ENCODE results near the gene MC1R.

MC1R gene

DNA sequence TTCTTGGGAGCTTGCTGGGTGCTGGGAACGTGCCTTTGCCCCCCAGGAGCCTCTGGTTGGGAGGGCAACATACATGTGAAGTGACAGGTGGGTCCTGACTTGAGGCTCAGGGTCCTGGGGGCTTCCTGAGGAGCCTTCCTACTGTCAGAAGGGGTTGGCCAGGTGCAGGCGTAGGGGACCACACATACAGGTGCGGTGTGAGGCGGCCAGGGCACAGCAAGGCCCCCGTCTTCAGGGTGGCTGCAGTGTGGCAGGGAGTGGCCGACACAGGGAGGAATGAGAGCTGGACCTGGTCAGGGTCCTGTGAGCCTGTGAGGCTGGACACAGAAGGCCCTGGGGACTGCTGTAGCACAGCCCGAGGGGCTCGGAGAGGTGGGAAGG is 34.6 kb upstream of the MC1R start:
- Histone ChIP-seq H3K36me3 (ENCODE audit: insufficient read depth, low read depth, low read length) (peaks cover 64% of the 10 kb centered on the region), H3K9ac (ENCODE audit: low read depth, low read length) (no peak overlapping the region), H3K27ac (ENCODE audit: low read length) (no peak overlapping the region)

DNA sequence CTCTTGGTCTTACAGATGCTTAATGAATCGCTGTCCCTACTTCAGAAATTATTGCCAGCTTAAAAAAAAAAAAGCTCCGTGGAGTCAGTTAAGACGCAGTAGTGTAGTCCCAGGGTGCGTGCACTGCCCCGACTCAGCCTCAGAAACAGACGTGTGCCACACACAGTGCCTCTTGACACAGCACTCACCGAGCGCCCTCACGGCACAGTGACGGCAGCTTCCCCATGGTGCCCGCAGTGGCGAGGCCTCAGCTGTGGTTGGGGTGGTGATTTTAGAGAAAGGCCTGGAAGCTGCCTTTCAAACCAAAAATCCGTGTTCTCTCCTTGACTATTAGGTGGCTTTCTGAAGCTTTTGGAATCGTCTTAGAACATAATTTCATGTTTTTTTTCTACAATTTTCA is 31.4 kb upstream of the MC1R start:
- no peak overlapping the region for H3K27ac ChIP-seq (ENCODE audit: low read length)
- no peak overlapping the region for H3K4me3 ChIP-seq (ENCODE audit: low read length)
- H3K9me3 ChIP-seq (ENCODE audit: insufficient read depth, low read depth, low read length): no peaks in the 10 kb centered on the region
- no peak overlapping the region for H3K9ac ChIP-seq (ENCODE audit: low read depth, low read length)
- peaks cover 75% of the 10 kb centered on the region for H3K36me3 ChIP-seq (ENCODE audit: insufficient read depth, low read depth, low read length)
- H3K27me3 ChIP-seq (ENCODE audit: insufficient read depth, low read length): no peaks in the 10 kb centered on the region
- no peaks in the 10 kb centered on the region for H3K4me1 ChIP-seq (ENCODE audit: insufficient read depth, low read length)

More for the DNA sequence above, 34.6 kb upstream of the MC1R start:
- Histone ChIP-seq H3K4me1 (ENCODE audit: insufficient read depth, low read length) (no peaks in the 10 kb centered on the region), H3K4me3 (ENCODE audit: low read length) (no peak overlapping the region), H3K27me3 (ENCODE audit: insufficient read depth, low read length) (no peaks in the 10 kb centered on the region), H3K9me3 (ENCODE audit: insufficient read depth, low read depth, low read length) (no peaks in the 10 kb centered on the region)

DNA sequence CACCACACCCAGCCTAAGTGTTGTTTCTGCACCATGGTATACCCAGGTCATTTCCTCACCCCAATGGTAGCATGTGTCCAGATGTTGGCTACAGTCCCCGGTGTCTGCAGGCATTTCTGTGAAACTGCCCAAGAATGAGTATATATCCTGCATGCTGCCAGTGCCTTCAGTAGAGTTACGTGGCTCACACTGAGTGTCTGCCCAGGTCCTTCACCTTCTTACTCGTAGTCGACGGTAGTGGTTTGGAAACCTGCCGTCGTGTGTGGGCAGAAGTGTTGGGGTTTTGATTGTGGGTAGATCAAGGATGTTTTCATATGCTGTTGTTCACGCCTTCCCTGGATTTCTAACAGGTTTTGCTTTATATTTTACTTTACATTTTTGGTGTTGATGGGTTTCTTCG is 28.5 kb upstream of the MC1R start:
- Histone ChIP-seq H3K9ac (ENCODE audit: low read depth, low read length) (no peak overlapping the region), H3K36me3 (ENCODE audit: insufficient read depth, low read depth, low read length) (peaks cover 72% of the 10 kb centered on the region), H3K27ac (ENCODE audit: low read length) (no peak overlapping the region), H3K9me3 (ENCODE audit: insufficient read depth, low read depth, low read length) (no peaks in the 10 kb centered on the region), H3K27me3 (ENCODE audit: insufficient read depth, low read length) (no peaks in the 10 kb centered on the region), H3K4me3 (ENCODE audit: low read length) (no peak overlapping the region), H3K4me1 (ENCODE audit: insufficient read depth, low read length) (no peaks in the 10 kb centered on the region)

DNA sequence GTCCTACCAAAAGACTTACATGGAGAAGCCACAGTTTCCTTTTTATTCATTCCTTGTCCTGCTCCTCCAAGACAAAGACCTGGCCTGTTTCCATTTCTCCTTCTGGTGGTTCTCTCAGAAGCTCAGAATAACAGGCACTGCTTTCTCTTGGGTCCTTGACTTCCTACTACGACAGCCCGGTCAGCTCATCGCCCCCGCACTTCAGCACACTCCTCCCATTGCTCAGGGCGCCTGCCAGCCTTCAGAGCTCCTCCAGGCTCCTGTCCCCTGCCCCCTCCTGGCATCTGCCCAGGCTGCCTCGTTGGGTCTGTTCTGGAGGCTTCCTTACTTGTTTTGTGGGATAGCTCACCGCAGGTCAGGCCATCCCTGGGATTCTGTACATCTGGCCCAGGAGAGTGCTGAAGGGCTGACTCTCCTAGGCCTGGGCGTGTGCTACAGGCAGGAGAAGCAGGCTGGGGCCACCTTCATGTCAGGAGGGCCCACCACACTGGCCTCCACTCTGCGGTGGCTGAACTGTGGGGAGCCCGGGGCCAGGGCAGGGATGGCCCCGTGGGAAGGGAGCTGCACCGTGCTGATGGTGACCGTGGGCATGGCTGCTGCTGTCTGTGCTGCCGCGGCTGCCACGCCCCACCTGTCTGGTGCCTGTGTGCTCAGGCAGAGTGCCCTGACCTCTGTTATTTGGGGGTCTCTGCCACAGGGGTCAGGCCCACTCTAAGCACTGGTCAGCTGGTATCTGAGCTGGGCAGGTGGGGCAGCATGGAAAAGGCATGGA is 27.6 kb upstream of the MC1R start:
- Histone ChIP-seq H3K27ac (ENCODE audit: low read length) (no peak overlapping the region), H3K9ac (ENCODE audit: low read depth, low read length) (no peak overlapping the region), H3K4me1 (ENCODE audit: insufficient read depth, low read length) (no peaks in the 10 kb centered on the region), H3K27me3 (ENCODE audit: insufficient read depth, low read length) (no peaks in the 10 kb centered on the region), H3K4me3 (ENCODE audit: low read length) (no peak overlapping the region), H3K36me3 (ENCODE audit: insufficient read depth, low read depth, low read length) (peaks cover 74% of the 10 kb centered on the region), H3K9me3 (ENCODE audit: insufficient read depth, low read depth, low read length) (no peaks in the 10 kb centered on the region)

DNA sequence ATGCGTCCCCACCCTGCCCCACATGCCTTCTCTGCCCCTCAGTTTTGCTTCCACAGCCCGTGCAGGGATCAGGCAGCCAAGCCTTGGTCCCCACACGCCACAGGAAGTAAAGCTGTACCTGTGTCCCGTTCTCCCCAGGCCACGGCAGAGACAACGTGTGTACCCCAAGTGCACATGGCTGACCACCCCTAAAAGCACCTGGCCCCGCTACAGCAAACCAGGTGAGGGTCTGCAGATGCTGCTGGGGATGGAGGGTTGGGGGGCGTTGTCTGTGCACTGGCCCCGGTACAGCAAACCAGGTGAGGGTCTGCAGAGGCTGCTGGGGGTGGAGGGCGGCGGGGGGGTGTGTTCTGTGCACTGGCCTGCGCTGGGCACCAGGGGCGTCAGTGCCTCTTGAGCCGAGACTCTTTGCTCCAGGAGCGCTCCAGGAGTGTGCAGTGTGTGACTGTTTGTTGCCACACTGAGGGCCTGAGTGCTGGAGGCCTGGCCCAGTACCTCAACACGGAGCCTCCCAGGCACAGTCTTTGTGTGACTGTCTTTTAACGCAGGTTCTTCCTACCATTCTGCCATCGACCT is 26.5 kb upstream of the MC1R start:
- Histone ChIP-seq H3K27ac (ENCODE audit: low read length) (no peak overlapping the region), H3K27me3 (ENCODE audit: insufficient read depth, low read length) (no peaks in the 10 kb centered on the region), H3K4me1 (ENCODE audit: insufficient read depth, low read length) (no peaks in the 10 kb centered on the region), H3K9ac (ENCODE audit: low read depth, low read length) (no peak overlapping the region), H3K4me3 (ENCODE audit: low read length) (no peak overlapping the region), H3K9me3 (ENCODE audit: insufficient read depth, low read depth, low read length) (no peaks in the 10 kb centered on the region), H3K36me3 (ENCODE audit: insufficient read depth, low read depth, low read length) (peaks cover 74% of the 10 kb centered on the region)

DNA sequence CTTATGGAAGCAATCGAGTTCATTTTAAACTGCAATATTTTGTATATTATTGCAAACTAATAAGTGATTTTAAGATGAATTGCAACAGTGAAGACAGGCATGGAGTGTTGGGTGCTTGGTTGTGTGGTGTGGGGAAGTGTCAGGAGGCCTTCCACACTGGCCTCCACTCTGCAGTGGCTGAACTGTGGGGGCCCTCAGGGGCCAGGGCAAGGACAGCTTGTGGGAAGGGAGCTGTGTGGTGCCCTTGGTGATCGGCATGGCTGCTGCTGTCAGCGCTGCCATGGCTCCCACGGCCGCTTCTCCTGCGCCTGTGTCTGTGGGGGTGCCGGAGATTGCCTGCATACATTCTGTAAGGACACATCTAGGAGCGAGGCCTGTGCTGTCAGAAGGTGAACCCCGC is 26.0 kb upstream of the MC1R start:
- Histone ChIP-seq H3K4me1 (ENCODE audit: insufficient read depth, low read length) (no peaks in the 10 kb centered on the region), H3K9ac (ENCODE audit: low read depth, low read length) (no peak overlapping the region), H3K27ac (ENCODE audit: low read length) (no peak overlapping the region), H3K4me3 (ENCODE audit: low read length) (no peak overlapping the region), H3K36me3 (ENCODE audit: insufficient read depth, low read depth, low read length) (peaks cover 74% of the 10 kb centered on the region), H3K27me3 (ENCODE audit: insufficient read depth, low read length) (no peaks in the 10 kb centered on the region), H3K9me3 (ENCODE audit: insufficient read depth, low read depth, low read length) (no peaks in the 10 kb centered on the region)

DNA sequence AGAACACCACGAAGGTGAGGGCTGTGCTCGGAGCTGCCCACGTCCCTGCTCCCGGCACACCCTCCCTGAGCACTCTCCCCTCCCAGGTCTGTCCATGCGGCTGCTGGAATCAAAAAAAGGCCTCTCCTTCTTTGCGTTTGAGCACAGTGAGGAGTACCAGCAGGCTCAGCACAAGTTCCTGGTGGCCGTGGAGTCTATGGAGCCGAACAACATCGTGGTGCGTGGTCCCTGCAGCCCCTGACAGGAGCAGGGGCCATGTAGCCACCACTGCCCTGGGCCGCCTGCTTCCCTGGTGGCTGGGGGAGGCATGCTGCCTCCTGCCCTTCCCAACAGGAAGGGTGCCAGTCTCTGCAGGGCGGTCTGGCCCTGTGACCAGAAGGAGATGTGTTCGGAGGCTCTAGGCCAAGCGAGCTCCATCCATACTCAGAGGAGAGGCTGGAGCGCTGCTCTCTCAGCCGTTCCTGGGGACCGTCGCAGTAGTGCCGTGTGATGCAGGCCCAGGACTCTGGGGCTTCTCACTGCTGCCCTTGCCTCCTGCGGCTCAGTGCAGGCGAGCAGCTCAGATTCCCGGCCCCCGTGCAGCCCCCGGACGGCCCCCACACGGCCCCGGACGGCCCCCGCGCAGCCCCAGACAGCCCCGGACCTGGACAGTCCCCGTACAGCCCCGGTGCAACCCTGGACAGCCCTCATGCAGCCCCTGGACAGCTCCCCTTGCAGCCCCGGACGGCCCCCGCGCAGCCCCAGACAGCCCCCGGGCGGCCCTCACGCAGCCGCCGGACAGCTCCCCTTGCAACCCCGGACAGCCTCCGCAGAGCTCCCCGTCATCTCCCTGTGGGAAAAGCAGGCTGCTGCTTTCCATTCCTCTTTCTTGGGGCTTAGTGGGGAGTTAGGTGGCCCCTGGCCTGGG is 24.8 kb upstream of the MC1R start:
- Histone ChIP-seq H3K27me3 (ENCODE audit: insufficient read depth, low read length) (no peaks in the 10 kb centered on the region), H3K4me3 (ENCODE audit: low read length) (no peak overlapping the region), H3K4me1 (ENCODE audit: insufficient read depth, low read length) (no peaks in the 10 kb centered on the region), H3K9me3 (ENCODE audit: insufficient read depth, low read depth, low read length) (no peaks in the 10 kb centered on the region), H3K27ac (ENCODE audit: low read length) (no peak overlapping the region), H3K36me3 (ENCODE audit: insufficient read depth, low read depth, low read length) (peaks cover 76% of the 10 kb centered on the region), H3K9ac (ENCODE audit: low read depth, low read length) (no peak overlapping the region)

DNA sequence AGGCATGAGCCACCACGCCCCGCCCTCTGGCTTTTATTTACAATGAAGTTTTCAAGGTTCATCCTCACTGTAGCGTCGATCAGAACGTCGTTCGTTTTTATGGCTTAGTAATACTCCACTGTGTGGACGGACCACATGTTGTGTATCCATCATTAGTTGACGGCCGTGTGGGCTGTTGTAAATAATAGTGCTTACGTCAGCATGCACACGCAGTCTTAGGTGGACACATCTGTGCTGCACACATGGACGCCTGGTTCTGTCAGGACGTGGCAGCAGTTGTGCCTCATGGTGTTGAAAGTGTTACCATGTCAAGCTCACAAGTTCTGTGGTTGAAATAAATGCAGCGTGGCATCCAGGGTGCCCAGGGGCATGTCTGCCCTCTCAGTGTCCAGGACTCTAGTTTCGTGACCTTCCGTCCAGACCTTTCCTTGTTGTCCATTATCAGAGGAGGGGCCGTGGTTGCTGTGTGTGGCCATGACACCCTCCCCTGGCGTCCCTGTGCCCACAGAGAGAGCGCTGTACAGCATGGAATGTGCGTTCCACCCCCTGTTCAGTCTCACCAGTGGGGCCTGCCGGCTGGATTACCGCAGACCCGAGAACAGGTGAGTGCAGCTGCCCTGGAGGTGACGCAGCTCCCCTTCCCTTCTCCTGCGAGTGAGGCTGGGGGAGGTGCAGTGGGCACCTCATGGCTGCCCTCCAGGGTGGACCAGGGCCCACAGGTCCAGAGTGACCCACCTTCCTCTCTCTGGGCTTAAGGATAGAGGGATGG is 23.0 kb upstream of the MC1R start:
- Histone ChIP-seq H3K27me3 (ENCODE audit: insufficient read depth, low read length) (no peaks in the 10 kb centered on the region), H3K36me3 (ENCODE audit: insufficient read depth, low read depth, low read length) (peaks cover 81% of the 10 kb centered on the region)

DNA sequence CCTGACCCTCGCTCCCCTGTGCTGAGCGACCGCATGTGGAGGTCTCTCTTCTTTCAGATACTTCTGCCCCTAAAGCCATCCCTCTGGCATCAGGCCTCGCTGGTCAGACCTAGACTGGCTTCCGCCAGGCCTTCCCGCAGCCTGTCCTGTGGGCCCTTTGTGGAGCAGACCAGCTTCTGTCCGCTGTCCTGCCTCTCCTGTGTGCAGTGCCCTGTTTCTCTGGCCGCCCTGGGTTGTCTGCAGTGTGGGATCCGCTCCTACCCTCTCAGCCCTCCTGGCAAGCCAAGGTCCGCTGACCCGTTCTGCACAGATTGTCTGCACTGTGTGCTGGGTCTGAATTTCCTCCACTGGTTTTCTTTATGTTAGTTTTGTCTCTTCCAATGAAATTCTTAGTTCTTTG is 21.5 kb upstream of the MC1R start:
- Histone ChIP-seq H3K4me1 (ENCODE audit: insufficient read depth, low read length) (no peaks in the 10 kb centered on the region), H3K27me3 (ENCODE audit: insufficient read depth, low read length) (no peaks in the 10 kb centered on the region), H3K27ac (ENCODE audit: low read length) (no peak overlapping the region), H3K9ac (ENCODE audit: low read depth, low read length) (no peak overlapping the region), H3K36me3 (ENCODE audit: insufficient read depth, low read depth, low read length) (peaks cover 72% of the 10 kb centered on the region), H3K9me3 (ENCODE audit: insufficient read depth, low read depth, low read length) (no peaks in the 10 kb centered on the region), H3K4me3 (ENCODE audit: low read length) (no peak overlapping the region)

More for the DNA sequence above, 23.0 kb upstream of the MC1R start:
- Histone ChIP-seq H3K27ac (ENCODE audit: low read length) (no peak overlapping the region), H3K9me3 (ENCODE audit: insufficient read depth, low read depth, low read length) (no peaks in the 10 kb centered on the region), H3K4me1 (ENCODE audit: insufficient read depth, low read length) (no peaks in the 10 kb centered on the region), H3K4me3 (ENCODE audit: low read length) (no peak overlapping the region), H3K9ac (ENCODE audit: low read depth, low read length) (no peak overlapping the region)

DNA sequence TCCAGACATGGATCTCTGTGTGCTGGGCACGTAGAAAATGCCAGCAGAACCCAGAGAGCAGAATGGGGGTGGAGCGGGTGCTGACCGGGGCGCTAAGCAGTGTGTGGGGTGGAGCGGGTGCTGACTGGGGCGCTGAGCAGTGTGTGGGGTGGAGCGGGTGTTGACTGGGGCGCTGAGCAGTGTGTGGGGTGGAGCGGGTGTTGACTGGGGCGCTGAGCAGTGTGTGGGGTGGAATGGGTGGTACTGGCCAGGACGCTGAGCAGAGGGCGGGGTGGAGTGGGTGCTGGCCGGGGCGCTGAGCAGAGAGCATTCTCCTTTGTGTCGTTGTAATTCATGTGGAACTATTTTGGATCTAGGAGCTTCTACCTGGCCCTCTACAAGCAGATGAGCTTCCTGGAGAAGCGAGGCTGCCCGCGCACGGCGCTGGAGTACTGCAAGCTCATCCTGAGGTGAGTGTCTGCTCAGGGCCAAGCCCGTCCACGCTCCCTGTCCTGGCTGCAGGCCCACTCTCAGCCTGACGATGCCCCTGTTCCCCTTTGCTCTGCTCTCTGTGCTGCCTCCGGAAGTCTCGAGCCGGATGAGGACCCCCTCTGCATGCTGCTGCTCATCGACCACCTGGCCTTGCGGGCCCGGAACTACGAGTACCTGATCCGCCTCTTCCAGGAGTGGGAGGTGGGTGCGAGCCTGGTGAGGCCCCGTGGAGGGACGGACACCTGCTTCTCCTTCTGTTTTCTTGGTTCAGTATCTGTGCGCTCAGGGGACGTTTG is 20.3 kb upstream of the MC1R start:
- Histone ChIP-seq H3K27me3 (ENCODE audit: insufficient read depth, low read length) (no peaks in the 10 kb centered on the region), H3K4me1 (ENCODE audit: insufficient read depth, low read length) (no peaks in the 10 kb centered on the region), H3K9me3 (ENCODE audit: insufficient read depth, low read depth, low read length) (no peaks in the 10 kb centered on the region), H3K27ac (ENCODE audit: low read length) (no peak overlapping the region), H3K9ac (ENCODE audit: low read depth, low read length) (no peak overlapping the region), H3K36me3 (ENCODE audit: insufficient read depth, low read depth, low read length) (peaks cover 61% of the 10 kb centered on the region), H3K4me3 (ENCODE audit: low read length) (no peak overlapping the region)

Data from iPS-20b (cell line).